ENCODE data around the gene ABHD2.

The ABHD2 gene

DNA sequence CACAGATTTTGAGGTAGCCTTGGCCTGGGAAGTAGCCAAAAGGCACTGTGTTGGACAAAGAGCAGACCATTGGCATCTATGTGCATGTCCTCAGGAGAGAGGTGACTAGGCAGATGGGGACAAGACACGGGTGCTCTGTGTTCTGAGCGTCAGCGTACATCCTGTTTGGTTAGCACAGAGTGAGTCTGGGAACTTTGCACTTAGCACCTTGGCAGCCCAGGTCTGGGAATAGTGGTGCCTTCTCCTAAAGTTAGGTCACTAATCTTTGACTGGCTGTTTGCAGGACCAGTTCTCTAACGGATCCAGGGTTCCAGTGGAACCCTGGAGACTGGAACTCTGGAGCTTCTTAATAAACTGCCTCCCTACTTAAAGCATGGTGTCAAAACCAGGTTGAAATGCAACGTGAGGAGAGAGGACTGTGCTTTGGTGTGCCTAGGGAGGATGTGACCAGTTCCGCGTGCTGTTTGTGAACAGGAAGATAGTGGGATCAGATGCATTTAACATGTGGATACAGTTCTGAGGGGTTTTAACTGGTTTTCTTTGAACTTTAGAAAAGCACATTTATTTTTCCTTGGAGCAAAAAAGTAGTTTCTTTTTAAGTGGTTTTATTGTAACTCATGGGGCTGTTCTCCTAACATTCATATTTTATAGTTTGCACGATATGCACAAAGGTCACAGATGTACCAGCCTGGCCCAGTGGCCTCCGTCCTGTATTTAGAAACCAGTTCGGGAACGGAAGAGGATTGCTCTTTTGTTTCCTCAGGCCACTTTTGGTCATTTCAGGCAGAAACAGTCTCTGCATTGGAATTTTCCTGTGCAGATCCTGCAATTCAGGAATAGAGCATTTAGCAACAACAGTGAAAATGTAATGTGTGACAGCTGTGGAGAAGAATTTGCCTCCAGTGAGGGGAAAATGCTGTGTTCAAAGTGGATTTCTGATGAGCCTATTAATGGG lies 48.8 kb downstream of the ABHD2 start:
- no peak for TF ChIP-seq TAF1 (IDR thresholded peaks at IDR 0.05; ENCODE audit: borderline replicate concordance, insufficient read depth, low read length)
- no peak for TF ChIP-seq SIN3A (IDR thresholded peaks at IDR 0.05; ENCODE audit: borderline replicate concordance, insufficient read depth, low read length)
- no peak for TF ChIP-seq FOXP2 (optimal IDR thresholded peaks at IDR 0.05; ENCODE audit: borderline replicate concordance, extremely low read depth, extremely low read length, insufficient read depth)
- TF ChIP-seq, protein P1, sequence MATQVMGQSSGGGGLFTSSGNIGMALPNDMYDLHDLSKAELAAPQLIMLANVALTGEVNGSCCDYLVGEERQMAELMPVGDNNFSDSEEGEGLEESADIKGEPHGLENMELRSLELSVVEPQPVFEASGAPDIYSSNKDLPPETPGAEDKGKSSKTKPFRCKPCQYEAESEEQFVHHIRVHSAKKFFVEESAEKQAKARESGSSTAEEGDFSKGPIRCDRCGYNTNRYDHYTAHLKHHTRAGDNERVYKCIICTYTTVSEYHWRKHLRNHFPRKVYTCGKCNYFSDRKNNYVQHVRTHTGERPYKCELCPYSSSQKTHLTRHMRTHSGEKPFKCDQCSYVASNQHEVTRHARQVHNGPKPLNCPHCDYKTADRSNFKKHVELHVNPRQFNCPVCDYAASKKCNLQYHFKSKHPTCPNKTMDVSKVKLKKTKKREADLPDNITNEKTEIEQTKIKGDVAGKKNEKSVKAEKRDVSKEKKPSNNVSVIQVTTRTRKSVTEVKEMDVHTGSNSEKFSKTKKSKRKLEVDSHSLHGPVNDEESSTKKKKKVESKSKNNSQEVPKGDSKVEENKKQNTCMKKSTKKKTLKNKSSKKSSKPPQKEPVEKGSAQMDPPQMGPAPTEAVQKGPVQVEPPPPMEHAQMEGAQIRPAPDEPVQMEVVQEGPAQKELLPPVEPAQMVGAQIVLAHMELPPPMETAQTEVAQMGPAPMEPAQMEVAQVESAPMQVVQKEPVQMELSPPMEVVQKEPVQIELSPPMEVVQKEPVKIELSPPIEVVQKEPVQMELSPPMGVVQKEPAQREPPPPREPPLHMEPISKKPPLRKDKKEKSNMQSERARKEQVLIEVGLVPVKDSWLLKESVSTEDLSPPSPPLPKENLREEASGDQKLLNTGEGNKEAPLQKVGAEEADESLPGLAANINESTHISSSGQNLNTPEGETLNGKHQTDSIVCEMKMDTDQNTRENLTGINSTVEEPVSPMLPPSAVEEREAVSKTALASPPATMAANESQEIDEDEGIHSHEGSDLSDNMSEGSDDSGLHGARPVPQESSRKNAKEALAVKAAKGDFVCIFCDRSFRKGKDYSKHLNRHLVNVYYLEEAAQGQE (IDR thresholded peaks at IDR 0.05; ENCODE audit: insufficient read depth in 1 of 2, low read depth in 2 of 2, low read length in 2 of 2): no peak
- TF ChIP-seq POLR2AphosphoS5 (IDR thresholded peaks at IDR 0.05; ENCODE audit: low read depth, low read length): no peak

DNA sequence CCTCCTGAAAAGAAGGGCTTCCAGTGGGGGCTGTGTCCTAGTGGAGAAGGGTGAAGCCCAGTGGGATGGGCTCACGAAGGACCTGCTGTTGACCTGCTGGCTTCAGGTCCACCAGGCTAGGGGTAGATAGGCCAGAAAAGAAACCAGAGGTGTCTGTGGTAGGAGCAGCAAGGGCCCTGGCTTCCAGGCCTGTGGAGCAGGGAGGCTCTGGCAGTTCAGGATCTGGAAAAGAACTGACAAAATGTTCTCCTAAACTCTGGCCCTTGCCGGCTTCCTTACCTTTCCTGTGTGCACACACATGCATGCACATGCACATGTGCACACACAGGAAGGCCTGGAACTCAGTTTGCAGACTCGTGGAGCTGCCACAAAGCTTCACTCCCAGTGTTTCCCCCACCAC lies 49.7 kb downstream of the ABHD2 start:
- TF ChIP-seq SIN3A (IDR thresholded peaks at IDR 0.05; ENCODE audit: borderline replicate concordance, insufficient read depth, low read length) (no peak), POLR2AphosphoS5 (IDR thresholded peaks at IDR 0.05; ENCODE audit: low read depth, low read length) (no peak)

DNA sequence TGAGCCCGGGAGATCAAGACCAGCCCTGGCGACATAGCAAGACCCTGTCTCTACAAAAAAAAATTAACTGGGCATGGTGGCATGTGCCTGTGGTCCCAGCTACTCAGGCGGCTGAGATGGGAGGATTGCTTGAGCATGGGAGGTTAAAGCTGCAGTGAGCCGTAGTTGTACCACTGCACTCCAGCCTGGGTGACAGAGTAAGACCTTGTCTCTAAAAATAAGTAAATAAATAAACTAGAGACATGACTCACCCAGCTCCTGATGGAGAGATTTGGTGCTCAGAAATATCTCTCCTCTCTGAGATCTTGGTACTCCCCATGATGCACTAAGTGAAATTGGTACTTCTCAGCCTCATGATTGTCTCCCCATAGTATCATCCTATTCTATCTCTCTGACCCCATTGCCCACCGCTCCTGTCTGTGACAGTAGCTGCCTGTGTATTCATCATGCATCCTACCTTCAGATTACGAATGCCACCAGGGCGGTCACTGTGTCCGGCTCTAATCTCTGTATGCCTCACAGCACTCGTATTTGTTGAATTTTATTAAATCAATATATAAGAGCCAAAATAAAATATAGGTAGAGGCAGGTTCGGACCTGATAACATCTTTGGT lies 50.9 kb downstream of the ABHD2 start:
- no peak for TF ChIP-seq TAF1 (IDR thresholded peaks at IDR 0.05; ENCODE audit: borderline replicate concordance, insufficient read depth, low read length)
- TF ChIP-seq POLR2AphosphoS5 (IDR thresholded peaks at IDR 0.05; ENCODE audit: low read depth, low read length): no peak

DNA sequence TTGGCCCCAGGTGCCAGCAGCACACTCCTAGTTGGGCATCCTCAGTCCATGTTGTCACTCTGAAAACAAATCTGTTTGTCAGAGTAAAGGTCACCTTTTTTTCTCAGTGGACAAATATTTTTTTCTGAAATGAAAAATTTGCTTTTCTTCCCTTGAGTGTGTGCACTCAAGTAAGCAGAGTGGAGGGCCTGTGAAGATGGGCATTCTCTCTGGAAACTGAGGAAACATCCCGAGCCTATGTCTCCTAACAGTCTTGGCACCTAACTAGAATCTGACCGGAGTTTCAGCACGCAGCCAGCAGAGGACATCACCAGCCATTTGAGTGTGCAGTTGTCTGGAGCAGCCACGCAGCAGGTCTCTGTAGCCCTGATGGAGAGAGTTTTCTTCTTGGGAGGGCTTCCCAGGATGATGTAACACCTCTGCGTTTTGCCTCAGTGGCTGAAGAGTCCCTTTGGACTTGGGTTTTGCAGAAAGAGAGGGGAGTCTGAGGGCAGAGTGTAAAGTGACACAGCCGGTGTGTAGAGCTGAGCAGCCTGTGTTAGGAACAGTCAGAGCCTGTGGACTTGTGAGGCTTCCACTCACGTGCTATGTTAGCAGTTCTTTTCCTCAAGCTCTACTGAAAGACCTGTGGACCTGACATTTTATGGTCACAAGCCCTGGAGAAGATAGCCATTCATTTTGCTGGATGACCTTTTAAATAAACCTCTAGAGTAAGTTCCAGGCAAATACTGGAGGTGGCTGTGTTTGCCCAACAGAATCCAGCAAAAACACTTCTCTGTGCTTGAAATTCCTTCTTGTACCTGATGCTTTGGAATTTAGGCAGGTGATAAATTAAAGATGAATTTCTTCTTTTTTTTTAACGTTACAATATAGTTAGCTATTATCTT lies 51.6 kb downstream of the ABHD2 start:
- TF ChIP-seq TAF1 (IDR thresholded peaks at IDR 0.05; ENCODE audit: borderline replicate concordance, insufficient read depth, low read length) (peak; percentile 26; the same call in 1 of the 2 replicates), POLR2AphosphoS5 (IDR thresholded peaks at IDR 0.05; ENCODE audit: low read depth, low read length) (no peak), FOXP2 (optimal IDR thresholded peaks at IDR 0.05; ENCODE audit: borderline replicate concordance, extremely low read depth, extremely low read length, insufficient read depth) (peak; percentile 47)

DNA sequence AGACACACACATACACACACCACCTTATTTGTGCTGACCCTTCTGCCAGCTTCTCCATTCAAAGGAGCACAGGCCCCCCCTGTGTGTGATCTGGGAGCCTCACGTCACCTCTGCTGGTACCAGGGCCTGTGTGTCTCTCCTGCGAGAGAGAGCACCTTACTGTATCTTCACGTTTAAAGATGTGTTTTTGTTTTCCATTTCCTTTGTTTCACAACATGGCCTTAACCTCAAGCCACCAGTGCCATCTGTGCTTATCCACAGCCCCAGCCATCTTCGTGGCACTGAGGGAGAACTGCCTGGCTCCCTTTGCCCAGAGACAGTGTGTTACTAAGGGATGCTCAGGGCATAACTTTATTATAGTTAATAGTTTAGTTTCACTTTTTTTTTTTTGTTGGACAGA lies 52.3 kb downstream of the ABHD2 start:
- TF ChIP-seq FOXP2 (optimal IDR thresholded peaks at IDR 0.05; ENCODE audit: borderline replicate concordance, extremely low read depth, extremely low read length, insufficient read depth) (no peak), TAF1 (IDR thresholded peaks at IDR 0.05; ENCODE audit: borderline replicate concordance, insufficient read depth, low read length) (no peak), POLR2AphosphoS5 (IDR thresholded peaks at IDR 0.05; ENCODE audit: low read depth, low read length) (no peak), SIN3A (IDR thresholded peaks at IDR 0.05; ENCODE audit: borderline replicate concordance, insufficient read depth, low read length) (no peak)
- TF ChIP-seq, protein P1 (IDR thresholded peaks at IDR 0.05; ENCODE audit: insufficient read depth in 1 of 2, low read depth in 2 of 2, low read length in 2 of 2): no peak

DNA sequence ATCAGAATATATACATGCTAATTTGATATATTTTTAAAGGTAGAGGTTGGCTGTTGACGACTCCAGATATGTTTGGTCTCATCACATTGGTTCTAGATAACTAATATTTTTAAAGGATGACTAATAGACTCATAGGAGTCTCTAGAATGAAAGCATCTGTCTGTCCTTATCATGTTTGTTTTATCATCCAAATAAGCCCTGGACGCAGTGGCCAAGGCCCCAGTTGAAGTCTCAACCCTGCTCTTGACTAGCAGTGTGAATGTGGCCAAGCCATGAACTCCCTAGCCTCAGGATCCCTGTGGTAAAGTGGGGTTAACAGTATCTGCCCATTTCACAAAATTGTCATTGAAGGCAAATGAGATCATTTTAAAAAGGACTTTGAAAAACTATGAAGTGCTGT lies 53.6 kb downstream of the ABHD2 start:
- TF ChIP-seq TAF1 (IDR thresholded peaks at IDR 0.05; ENCODE audit: borderline replicate concordance, insufficient read depth, low read length) (no peak), FOXP2 (optimal IDR thresholded peaks at IDR 0.05; ENCODE audit: borderline replicate concordance, extremely low read depth, extremely low read length, insufficient read depth) (no peak), POLR2AphosphoS5 (IDR thresholded peaks at IDR 0.05; ENCODE audit: low read depth, low read length) (no peak), SIN3A (IDR thresholded peaks at IDR 0.05; ENCODE audit: borderline replicate concordance, insufficient read depth, low read length) (no peak)
- TF ChIP-seq, protein P1 (IDR thresholded peaks at IDR 0.05; ENCODE audit: insufficient read depth in 1 of 2, low read depth in 2 of 2, low read length in 2 of 2): no peak
